ENCODE data around the gene USP17L11. TPM values are rescaled to one million over a fixed set of nuclear protein-coding genes. Genes with fewer than 3 reads are reported as not detected.
A peak's percentile ranks its signal among the peaks of the same experiment; 100 is the strongest.
"Not testable (repeated sequence)": the region's sequence is repeated elsewhere in the genome, so short reads cannot be mapped to it uniquely, and the experiment has no call there.

The USP17L11 gene
- total and polyA plus RNA-seq, 8 donors: 0.09 TPM; not detected in 7

GRCh38 chr4:9247953-9248680, 32.9 kb downstream of the USP17L11 start, which contains the start of gene USP17L18:
Gene USP17L18 (plus strand): TSS chr4:9248630. CDS start chr4:9248630, 0 bp downstream.
- WGBS, 2 donors: 77 to 84% methylated on average over 14 to 21 of the region's 26 CpGs
- ATAC-seq; H3K36me3 ChIP-seq; FAIRE-seq; H3K4me1 ChIP-seq; H3K9me3 ChIP-seq; H3K27ac ChIP-seq; H3K27me3 ChIP-seq; intact Hi-C loops (cut with DNase I); H3K4me3 ChIP-seq: not testable (repeated sequence)
- DNase-seq: peak in 4 of 6 donors; percentile 2 to 37 (median 12)

- not testable (repeated sequence) for FAIRE-seq
These were observed 37.9 kb downstream of the USP17L11 start, which contains the start of gene USP17L19 for GRCh38 chr4:9253078-9253477. Gene USP17L19 (plus strand): TSS chr4:9253378. CDS start chr4:9253378, 0 bp downstream.

DNA sequence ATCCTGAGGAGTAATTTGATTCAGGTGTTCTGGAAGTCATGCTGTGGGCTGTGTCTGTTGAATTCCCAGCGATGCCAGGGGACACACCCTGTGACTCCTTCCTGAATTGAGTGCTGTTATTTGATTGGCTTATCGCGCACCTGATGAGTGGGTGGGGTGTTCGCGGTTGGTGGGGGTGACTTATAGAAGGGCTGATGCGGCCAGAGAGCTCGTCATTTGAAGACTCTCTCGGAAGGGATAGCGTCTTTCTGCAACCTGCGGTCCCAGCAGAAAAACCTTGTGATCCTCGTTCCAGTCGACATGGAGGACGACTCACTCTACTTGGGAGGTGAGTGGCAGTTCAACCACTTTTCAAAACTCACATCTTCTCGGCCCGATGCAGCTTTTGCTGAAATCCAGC, 42.6 kb downstream of the USP17L11 start, which contains the start of gene USP17L20:
Gene USP17L20, plus strand, starts transcription at position 301 of the 400 bp plus-strand sequence. Its CDS starts 0 bp downstream, at position 301.
- DNase-seq; H3K9me3 ChIP-seq; H3K27ac ChIP-seq; intact Hi-C loops (cut with DNase I); H3K4me3 ChIP-seq; H3K36me3 ChIP-seq; H3K4me1 ChIP-seq; H3K27me3 ChIP-seq; FAIRE-seq; ATAC-seq: not testable (repeated sequence)
- no CpG with 5 or more reads among the region's 15 CpGs for WGBS, 2 donors

More at GRCh38 chr4:9253078-9253477, 37.9 kb downstream of the USP17L11 start, which contains the start of gene USP17L19:
- DNase-seq; H3K36me3 ChIP-seq; ATAC-seq; H3K27me3 ChIP-seq; intact Hi-C loops (cut with DNase I); H3K4me1 ChIP-seq; H3K9me3 ChIP-seq; H3K27ac ChIP-seq; H3K4me3 ChIP-seq: not testable (repeated sequence)
- WGBS, 2 donors: no CpG with 5 or more reads among the region's 13 CpGs

- H3K27ac ChIP-seq; ATAC-seq; H3K9me3 ChIP-seq; H3K36me3 ChIP-seq; H3K4me1 ChIP-seq; H3K27me3 ChIP-seq; FAIRE-seq; intact Hi-C loops (cut with DNase I); DNase-seq; H3K4me3 ChIP-seq: not testable (repeated sequence)
- no CpG with 5 or more reads among the region's 13 CpGs for WGBS, 2 donors
These were observed 47.4 kb downstream of the USP17L11 start, which contains the start of gene USP17L21 for GRCh38 chr4:9262572-9262971. Gene USP17L21 (plus strand): TSS chr4:9262872. CDS start chr4:9262872, 0 bp downstream.

Other genes with a start within 250 kb of the USP17L11 start
- not detected for gene FAM90A26, start 45.0 kb upstream of the USP17L11 start, total RNA-seq
- gene FAM90A26, start 45.0 kb upstream of the USP17L11 start, polyA plus RNA-seq: not detected
- not detected for gene USP17L10, start 4.7 kb upstream of the USP17L11 start, total RNA-seq
- gene USP17L10, start 4.7 kb upstream of the USP17L11 start, polyA plus RNA-seq: not detected
- not detected for gene USP17L12, start 4.7 kb downstream of the USP17L11 start, total RNA-seq
- not detected for gene USP17L12, start 4.7 kb downstream of the USP17L11 start, polyA plus RNA-seq
- gene USP17L13, start 9.5 kb downstream of the USP17L11 start, total RNA-seq: not detected
- not detected for gene USP17L13, start 9.5 kb downstream of the USP17L11 start, polyA plus RNA-seq
- gene USP17L15, start 19.0 kb downstream of the USP17L11 start, total RNA-seq: not detected
- under 1 TPM in 1 of 2 donors, not detected in 1; 0.07 TPM for gene USP17L15, start 19.0 kb downstream of the USP17L11 start, polyA plus RNA-seq
- not detected for gene USP17L17, start 28.5 kb downstream of the USP17L11 start, total RNA-seq
- not detected for gene USP17L17, start 28.5 kb downstream of the USP17L11 start, polyA plus RNA-seq
- not detected for gene USP17L18, start 33.2 kb downstream of the USP17L11 start, total RNA-seq
- not detected for gene USP17L18, start 33.2 kb downstream of the USP17L11 start, polyA plus RNA-seq
- gene USP17L19, start 38.0 kb downstream of the USP17L11 start, total RNA-seq: not detected
- gene USP17L19, start 38.0 kb downstream of the USP17L11 start, polyA plus RNA-seq: not detected
- not detected for gene USP17L20, start 42.7 kb downstream of the USP17L11 start, total RNA-seq
- not detected for gene USP17L20, start 42.7 kb downstream of the USP17L11 start, polyA plus RNA-seq
- gene USP17L21, start 47.5 kb downstream of the USP17L11 start, total RNA-seq: not detected
- gene USP17L21, start 47.5 kb downstream of the USP17L11 start, polyA plus RNA-seq: not detected
- not detected for gene USP17L22, start 52.2 kb downstream of the USP17L11 start, total RNA-seq
- not detected for gene USP17L22, start 52.2 kb downstream of the USP17L11 start, polyA plus RNA-seq
- gene USP17L24, start 109.8 kb downstream of the USP17L11 start, total RNA-seq: not detected
- gene USP17L24, start 109.8 kb downstream of the USP17L11 start, polyA plus RNA-seq: not detected
- gene USP17L25, start 114.5 kb downstream of the USP17L11 start, total RNA-seq: not detected
- gene USP17L25, start 114.5 kb downstream of the USP17L11 start, polyA plus RNA-seq: not detected
- gene USP17L26, start 119.3 kb downstream of the USP17L11 start, total RNA-seq: not detected
- not detected for gene USP17L26, start 119.3 kb downstream of the USP17L11 start, polyA plus RNA-seq
- not detected for gene USP17L5, start 124.0 kb downstream of the USP17L11 start, total RNA-seq
- not detected for gene USP17L5, start 124.0 kb downstream of the USP17L11 start, polyA plus RNA-seq
- gene USP17L27, start 128.7 kb downstream of the USP17L11 start, total RNA-seq: not detected
- gene USP17L27, start 128.7 kb downstream of the USP17L11 start, polyA plus RNA-seq: not detected
- gene USP17L28, start 133.5 kb downstream of the USP17L11 start, total RNA-seq: not detected
- not detected for gene USP17L28, start 133.5 kb downstream of the USP17L11 start, polyA plus RNA-seq
- not detected for gene USP17L29, start 138.2 kb downstream of the USP17L11 start, total RNA-seq
- gene USP17L29, start 138.2 kb downstream of the USP17L11 start, polyA plus RNA-seq: not detected
- not detected for gene USP17L30, start 147.7 kb downstream of the USP17L11 start, total RNA-seq
- gene USP17L30, start 147.7 kb downstream of the USP17L11 start, polyA plus RNA-seq: not detected
- gene DEFB131A, start 229.0 kb downstream of the USP17L11 start, total RNA-seq: not detected
- not detected for gene DEFB131A, start 229.0 kb downstream of the USP17L11 start, polyA plus RNA-seq

Data from pancreas (tissue), 10 donors.